ENCODE results near the gene CAMK1D. TPM values are rescaled to one million over a fixed set of nuclear protein-coding genes. Genes with fewer than 3 reads are reported as not detected.

The CAMK1D gene
- total and polyA plus RNA-seq, 2 of the 4 experiments (the other 2 are of a cell fraction) = 5.0 to 5.3 TPM

- DNase-seq = no peak
- no peak overlapping the region for H3K27ac ChIP-seq (ENCODE audit: insufficient read depth, low read length)
- no peaks in the 10 kb centered on the region for H3K9me3 ChIP-seq (ENCODE audit: control insufficient read depth, insufficient read depth, low read length)
- H2AFZ ChIP-seq (replicated peaks; ENCODE audit: low read length, poor library complexity) = no peak overlapping the region
- no CpG with 5 or more reads among the region's 3 CpGs for whole genome bisulfite sequencing, 2 experiments (ENCODE audit: extremely low coverage in 2 of 2, insufficient read length in 1 of 2)
- POLR2A ChIA-PET (ENCODE audit: unreplicated experiment) = no interaction called here
- in situ Hi-C loops (cut with MboI; ENCODE audit: low sequenced_read_pairs) = no loop called here
- no peak overlapping the region for H3K14ac ChIP-seq (replicated peaks; ENCODE audit: low read depth, low read length)
- dilution Hi-C loops (cut with HindIII; ENCODE audit: low sequenced_read_pairs, unreplicated experiment) = no loop called here
- no peak overlapping the region for H3K4me2 ChIP-seq (ENCODE audit: low read depth, low read length)
- H3K4me3 ChIP-seq (ENCODE audit: insufficient read depth, low read depth, low read length) = no peak overlapping the region
- H4K8ac ChIP-seq (ENCODE audit: low read depth in 2 of 2, low read length in 2 of 2) = no peak overlapping the region
- H4K91ac ChIP-seq (ENCODE audit: insufficient read depth, low read depth, low read length) = no peak overlapping the region
- no peak overlapping the region for H3K9ac ChIP-seq (ENCODE audit: low read depth, low read length)
- H3K79me1 ChIP-seq (ENCODE audit: low read depth in 1 of 2, low read length in 2 of 2) = no peaks in the 10 kb centered on the region
- no peak for TF ChIP-seq SMC3 (IDR thresholded peaks at IDR 0.05; ENCODE audit: low read depth, low read length)
- TF ChIP-seq CHD1 (IDR thresholded peaks at IDR 0.05; ENCODE audit: low read depth, low read length) = no peak
- TF ChIP-seq MAFK (IDR thresholded peaks at IDR 0.05; ENCODE audit: low read depth, low read length) = no peak
- no peak for TF ChIP-seq MXI1 (IDR thresholded peaks at IDR 0.05; ENCODE audit: borderline replicate concordance, low read depth, low read length)
- TF ChIP-seq, protein P1, sequence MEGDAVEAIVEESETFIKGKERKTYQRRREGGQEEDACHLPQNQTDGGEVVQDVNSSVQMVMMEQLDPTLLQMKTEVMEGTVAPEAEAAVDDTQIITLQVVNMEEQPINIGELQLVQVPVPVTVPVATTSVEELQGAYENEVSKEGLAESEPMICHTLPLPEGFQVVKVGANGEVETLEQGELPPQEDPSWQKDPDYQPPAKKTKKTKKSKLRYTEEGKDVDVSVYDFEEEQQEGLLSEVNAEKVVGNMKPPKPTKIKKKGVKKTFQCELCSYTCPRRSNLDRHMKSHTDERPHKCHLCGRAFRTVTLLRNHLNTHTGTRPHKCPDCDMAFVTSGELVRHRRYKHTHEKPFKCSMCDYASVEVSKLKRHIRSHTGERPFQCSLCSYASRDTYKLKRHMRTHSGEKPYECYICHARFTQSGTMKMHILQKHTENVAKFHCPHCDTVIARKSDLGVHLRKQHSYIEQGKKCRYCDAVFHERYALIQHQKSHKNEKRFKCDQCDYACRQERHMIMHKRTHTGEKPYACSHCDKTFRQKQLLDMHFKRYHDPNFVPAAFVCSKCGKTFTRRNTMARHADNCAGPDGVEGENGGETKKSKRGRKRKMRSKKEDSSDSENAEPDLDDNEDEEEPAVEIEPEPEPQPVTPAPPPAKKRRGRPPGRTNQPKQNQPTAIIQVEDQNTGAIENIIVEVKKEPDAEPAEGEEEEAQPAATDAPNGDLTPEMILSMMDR (conservative IDR thresholded peaks at IDR 0.05; ENCODE audit: low read depth, low read length) = no peak
- no peak for TF ChIP-seq BHLHE40 (IDR thresholded peaks at IDR 0.05; ENCODE audit: low read depth, low read length)
- TF ChIP-seq, protein P2, sequence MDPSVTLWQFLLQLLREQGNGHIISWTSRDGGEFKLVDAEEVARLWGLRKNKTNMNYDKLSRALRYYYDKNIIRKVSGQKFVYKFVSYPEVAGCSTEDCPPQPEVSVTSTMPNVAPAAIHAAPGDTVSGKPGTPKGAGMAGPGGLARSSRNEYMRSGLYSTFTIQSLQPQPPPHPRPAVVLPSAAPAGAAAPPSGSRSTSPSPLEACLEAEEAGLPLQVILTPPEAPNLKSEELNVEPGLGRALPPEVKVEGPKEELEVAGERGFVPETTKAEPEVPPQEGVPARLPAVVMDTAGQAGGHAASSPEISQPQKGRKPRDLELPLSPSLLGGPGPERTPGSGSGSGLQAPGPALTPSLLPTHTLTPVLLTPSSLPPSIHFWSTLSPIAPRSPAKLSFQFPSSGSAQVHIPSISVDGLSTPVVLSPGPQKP (IDR thresholded peaks at IDR 0.05; ENCODE audit: borderline replicate concordance, low read depth, low read length) = no peak
- no peak for TF ChIP-seq NFE2L2 (IDR thresholded peaks at IDR 0.05; ENCODE audit: low read depth, low read length)
- no peak for TF ChIP-seq MAZ (IDR thresholded peaks at IDR 0.05; ENCODE audit: borderline replicate concordance, low read depth, low read length)
- no peak for TF ChIP-seq RFX5 (IDR thresholded peaks at IDR 0.05; ENCODE audit: low read depth, low read length)
- no peak for TF ChIP-seq RAD21 (IDR thresholded peaks at IDR 0.05; ENCODE audit: low read length)
- TF ChIP-seq, protein P3, sequence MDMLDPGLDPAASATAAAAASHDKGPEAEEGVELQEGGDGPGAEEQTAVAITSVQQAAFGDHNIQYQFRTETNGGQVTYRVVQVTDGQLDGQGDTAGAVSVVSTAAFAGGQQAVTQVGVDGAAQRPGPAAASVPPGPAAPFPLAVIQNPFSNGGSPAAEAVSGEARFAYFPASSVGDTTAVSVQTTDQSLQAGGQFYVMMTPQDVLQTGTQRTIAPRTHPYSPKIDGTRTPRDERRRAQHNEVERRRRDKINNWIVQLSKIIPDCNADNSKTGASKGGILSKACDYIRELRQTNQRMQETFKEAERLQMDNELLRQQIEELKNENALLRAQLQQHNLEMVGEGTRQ (IDR thresholded peaks at IDR 0.05; ENCODE audit: low read depth, low read length) = no peak
- no peak for TF ChIP-seq POLR2A (IDR thresholded peaks at IDR 0.05; ENCODE audit: low read depth, low read length)
- TF ChIP-seq CEBPB (IDR thresholded peaks at IDR 0.05; ENCODE audit: low read depth, low read length) = no peak
- no peak for TF ChIP-seq FOS (IDR thresholded peaks at IDR 0.05; ENCODE audit: low read depth, low read length)
- no peak for TF ChIP-seq RCOR1 (IDR thresholded peaks at IDR 0.05; ENCODE audit: insufficient replicate concordance, low read length)
- H3K9me1 ChIP-seq (ENCODE audit: insufficient read depth, low read length) = no peaks in the 10 kb centered on the region
- peaks cover 2% of the 10 kb centered on the region; the same call in 1 of the 2 replicates for H3K27me3 ChIP-seq (ENCODE audit: control insufficient read depth, insufficient read depth, low read length)
- H4K20me1 ChIP-seq (ENCODE audit: insufficient read depth, low read length) = no peaks in the 10 kb centered on the region
- no peak overlapping the region for H2AK9ac ChIP-seq (replicated peaks; ENCODE audit: low read depth, low read length, poor library complexity)
- no peak overlapping the region for H2AK5ac ChIP-seq (ENCODE audit: low read depth, low read length)
- H4K5ac ChIP-seq (ENCODE audit: low read depth, low read length) = no peak overlapping the region
- H3K56ac ChIP-seq (ENCODE audit: extremely low read depth, insufficient read depth, low read length) = no peak overlapping the region
- no peaks in the 10 kb centered on the region for H3K36me3 ChIP-seq (ENCODE audit: control insufficient read depth, insufficient read depth, low read length)
- no peak overlapping the region for H2BK120ac ChIP-seq (ENCODE audit: low read depth, low read length)
- no peak overlapping the region for H3K18ac ChIP-seq (ENCODE audit: low read depth, low read length)
- H3K4me1 ChIP-seq (ENCODE audit: control insufficient read depth, insufficient read depth, low read length) = no peaks in the 10 kb centered on the region
- H2BK15ac ChIP-seq (ENCODE audit: low read depth, low read length) = no peak overlapping the region
- H3K23ac ChIP-seq (ENCODE audit: low read depth, low read length) = no peak overlapping the region
- H3K4ac ChIP-seq (ENCODE audit: low read depth, low read length) = no peak overlapping the region
- no peak for ATAC-seq (ENCODE audit: low read depth)
- intact Hi-C loops (cut with micrococcal nuclease) = no loop called here
- no peak overlapping the region for H2BK5ac ChIP-seq (ENCODE audit: low read depth, low read length, poor library complexity, severe bottlenecking)
- BruUV-seq (replicated peaks) = no TSS peak
- CTCF ChIA-PET = no interaction called here
- no peak overlapping the region for H2BK20ac ChIP-seq (ENCODE audit: low read depth, low read length)
Observed at GRCh38 chr10:12740813-12741212, 391.5 kb downstream of the CAMK1D start.

All from IMR-90 (cell line).